GM19438 (cell line): ENCODE measurements around the gene BAIAP2L2.
"Not testable (repeated sequence)": the region's sequence is repeated elsewhere in the genome, so short reads cannot be mapped to it uniquely, and the experiment has no call there.

Experiments
- ATAC-seq: cut with Tn5 transposase; IDR thresholded peaks from one replicate; pipeline ENCODE4 v1.9.1; 2021; ENCODE audit warnings: low read depth; ENCODE audit not compliant: unreplicated experiment

Gene BAIAP2L2

GRCh38 chr22:38110008-38110862 is at the start of gene BAIAP2L2:
Gene BAIAP2L2, minus strand, starts transcription at chr22:38110684. Its CDS starts 159 bp downstream, at chr22:38110525.
- ATAC-seq, result no peak

- ATAC-seq, result no peak
Measured at GRCh38 chr22:38155703-38156102, 45.2 kb upstream of the BAIAP2L2 start.

- not testable (repeated sequence) for ATAC-seq
Measured at GRCh38 chr22:38154563-38154915, 44.1 kb upstream of the BAIAP2L2 start.

- no peak for ATAC-seq
Measured at GRCh38 chr22:38153821-38154562, 43.5 kb upstream of the BAIAP2L2 start.

GRCh38 chr22:38151126-38151500 is 40.6 kb upstream of the BAIAP2L2 start:
- no peak for ATAC-seq

GRCh38 chr22:38148245-38148644 is 37.8 kb upstream of the BAIAP2L2 start:
- no peak for ATAC-seq

GRCh38 chr22:38146166-38146565 is 35.7 kb upstream of the BAIAP2L2 start:
- ATAC-seq, result not testable (repeated sequence)

GRCh38 chr22:38144025-38144405 is 33.5 kb upstream of the BAIAP2L2 start:
- ATAC-seq, result no peak

GRCh38 chr22:38142606-38143005 is 32.1 kb upstream of the BAIAP2L2 start:
- ATAC-seq, result no peak

- no peak for ATAC-seq
Measured at GRCh38 chr22:38141217-38141973, 30.9 kb upstream of the BAIAP2L2 start.

- no peak for ATAC-seq
Measured at GRCh38 chr22:38139901-38140300, 29.4 kb upstream of the BAIAP2L2 start.

- ATAC-seq, result no peak
Measured at GRCh38 chr22:38138961-38139360, 28.5 kb upstream of the BAIAP2L2 start.

GRCh38 chr22:38137876-38138687 is 27.6 kb upstream of the BAIAP2L2 start:
- ATAC-seq, result no peak

- no peak for ATAC-seq
Measured at GRCh38 chr22:38136607-38137006, 26.1 kb upstream of the BAIAP2L2 start.

GRCh38 chr22:38135133-38135706 is 24.7 kb upstream of the BAIAP2L2 start:
- no peak for ATAC-seq

GRCh38 chr22:38133331-38133730 is 22.8 kb upstream of the BAIAP2L2 start:
- ATAC-seq, result no peak

GRCh38 chr22:38132794-38133193 is 22.3 kb upstream of the BAIAP2L2 start:
- ATAC-seq, result no peak

- no peak for ATAC-seq
Measured at GRCh38 chr22:38132136-38132535, 21.7 kb upstream of the BAIAP2L2 start.

- no peak for ATAC-seq
Measured at GRCh38 chr22:38131399-38131798, 20.9 kb upstream of the BAIAP2L2 start.

- ATAC-seq, result no peak
Measured at GRCh38 chr22:38129856-38130255, 19.4 kb upstream of the BAIAP2L2 start.
